ENCODE data around the gene VCP.

The VCP gene

DNA sequence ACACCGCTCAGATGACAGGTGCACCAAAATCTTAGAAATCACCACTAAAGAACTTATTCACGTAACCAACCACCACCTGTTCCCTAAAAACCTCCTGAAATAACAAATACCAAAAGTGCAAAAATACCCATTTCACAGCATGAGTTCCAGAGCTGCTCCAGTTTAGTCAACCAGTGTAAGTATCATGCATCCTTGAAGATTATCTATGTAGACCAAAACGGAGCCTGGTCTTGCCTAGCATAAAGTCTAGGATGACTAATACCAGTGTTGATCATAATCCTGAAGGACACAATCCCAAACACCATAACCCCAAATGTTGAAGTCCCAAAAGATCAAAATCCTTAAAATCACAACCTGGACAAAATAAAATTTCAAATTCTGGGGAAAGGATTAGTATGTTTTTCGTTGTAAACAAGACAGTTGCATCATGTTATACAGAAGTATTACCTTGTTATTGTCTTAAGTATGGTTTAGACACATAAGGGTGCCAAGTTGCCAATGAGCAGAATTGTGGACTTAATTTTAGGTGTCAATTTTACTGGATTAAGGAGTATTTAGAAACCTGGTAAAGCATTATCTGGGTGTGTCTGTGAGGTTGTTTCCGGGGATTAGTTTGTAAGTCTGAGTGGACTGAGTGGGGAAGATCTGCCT lies 18.1 kb downstream of the VCP start:
- no peak for DNase-seq (ENCODE audit: low read depth)
- H3K4me3 ChIP-seq (ENCODE audit: low read length), result no peak overlapping the region
- TF ChIP-seq CTCF (IDR thresholded peaks at IDR 0.05; ENCODE audit: insufficient read depth, low read depth, low read length, missing control alignments), result no peak

DNA sequence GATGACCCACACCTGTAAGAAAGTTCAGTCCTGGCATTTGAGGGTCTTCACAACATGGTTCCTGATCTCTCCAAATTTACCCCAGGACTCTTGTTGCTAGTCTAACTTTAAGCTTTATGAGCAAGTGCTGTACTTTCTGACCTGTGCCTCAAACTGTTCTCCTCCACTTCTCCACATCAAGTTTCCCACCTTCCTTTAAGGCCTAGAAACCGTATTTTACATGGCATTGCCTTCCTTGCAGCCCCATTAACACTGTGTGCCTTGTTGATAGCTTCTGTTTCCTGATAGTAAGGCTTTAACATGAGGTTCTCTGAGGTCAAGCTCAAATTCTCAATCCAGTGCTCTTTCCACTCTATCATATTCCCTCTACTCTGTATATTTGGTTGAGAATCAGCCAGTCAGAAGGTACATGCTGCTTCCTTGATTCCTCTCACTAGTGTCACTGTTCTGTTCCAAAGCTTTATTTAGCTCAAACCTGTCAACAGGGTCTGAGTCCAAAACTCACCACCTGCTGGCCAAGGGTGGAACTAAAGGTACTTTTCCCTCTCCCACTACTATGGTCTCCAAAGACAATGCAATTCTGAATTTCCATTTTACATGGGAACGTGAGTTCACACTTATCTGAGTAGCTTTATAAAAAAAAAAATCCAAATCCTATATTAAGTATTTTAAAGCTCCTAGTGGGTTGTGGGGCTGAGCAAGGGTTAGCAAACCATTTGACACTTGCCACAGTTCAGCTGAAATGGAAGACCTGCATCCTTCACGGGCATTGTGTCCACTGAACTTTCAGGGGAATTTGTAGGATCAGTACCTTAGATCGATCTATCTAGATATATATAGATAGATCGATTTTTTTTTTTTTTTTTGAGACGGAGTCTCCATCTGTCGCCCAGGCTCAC lies 21.1 kb downstream of the VCP start:
- no peak overlapping the region for H3K4me3 ChIP-seq (ENCODE audit: low read length)
- peak; percentile 64 for DNase-seq (ENCODE audit: low read depth)
- TF ChIP-seq CTCF (IDR thresholded peaks at IDR 0.05; ENCODE audit: insufficient read depth, low read depth, low read length, missing control alignments), result peak; percentile 75

GRCh38 chr9:35048511-35048910 lies 23.9 kb downstream of the VCP start:
- TF ChIP-seq CTCF (IDR thresholded peaks at IDR 0.05; ENCODE audit: insufficient read depth, low read depth, low read length, missing control alignments), result no peak
- DNase-seq (ENCODE audit: low read depth), result no peak
- H3K4me3 ChIP-seq (ENCODE audit: low read length), result no peak overlapping the region

DNA sequence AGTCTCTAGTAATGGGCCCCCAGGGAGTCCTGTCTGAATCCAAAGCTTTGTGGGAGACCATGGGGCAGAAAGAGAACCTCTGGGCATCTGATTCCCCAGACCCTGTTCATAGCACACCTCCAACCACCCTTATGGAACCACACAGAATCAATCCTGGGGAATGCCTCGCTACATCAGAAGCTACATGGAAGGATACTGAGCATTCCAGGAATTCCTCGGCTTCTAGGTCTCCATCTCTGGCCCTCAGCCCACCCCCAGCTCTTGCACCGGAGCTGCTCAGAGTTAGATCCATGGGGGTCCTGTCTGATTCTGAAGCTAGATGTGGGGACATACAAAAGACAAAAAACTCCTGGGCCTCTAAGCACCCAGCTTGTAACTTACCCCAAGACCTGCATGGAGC lies 28.4 kb downstream of the VCP start:
- no peak for DNase-seq (ENCODE audit: low read depth)
- no peak overlapping the region for H3K4me3 ChIP-seq (ENCODE audit: low read length)

DNA sequence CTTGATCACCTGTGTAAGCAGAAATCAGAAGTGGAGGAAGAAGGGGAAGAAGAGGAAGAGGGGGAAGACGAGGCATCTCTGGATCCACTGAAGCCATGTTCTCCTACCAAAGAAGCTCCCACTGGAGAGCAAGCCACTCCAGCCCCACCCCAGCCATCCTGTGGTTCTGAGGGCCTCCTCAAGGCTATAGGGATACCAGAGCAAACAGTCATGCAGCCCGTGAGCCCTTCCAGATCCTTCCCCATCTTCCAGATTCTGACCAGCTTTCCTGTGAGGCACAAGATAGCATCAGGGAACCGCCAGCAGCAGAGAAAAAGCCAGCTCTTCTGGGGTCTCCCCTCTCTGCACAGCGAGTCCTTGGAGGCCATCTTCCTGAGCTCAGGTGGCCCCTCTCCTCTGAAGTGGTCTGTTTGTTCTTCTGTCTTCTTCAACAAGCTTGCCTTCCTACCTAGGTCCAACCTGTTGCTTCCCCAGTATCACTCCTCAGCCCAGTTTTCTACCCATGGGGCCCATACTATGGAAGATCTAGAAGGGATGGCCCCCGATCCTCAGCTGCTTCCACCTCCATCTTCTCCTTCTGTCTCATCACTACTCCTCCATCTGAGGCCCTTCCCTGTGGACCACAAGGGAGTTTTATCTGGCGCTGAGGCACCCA lies 29.4 kb downstream of the VCP start:
- no peak for DNase-seq (ENCODE audit: low read depth)
- TF ChIP-seq CTCF (IDR thresholded peaks at IDR 0.05; ENCODE audit: insufficient read depth, low read depth, low read length, missing control alignments), result no peak
- H3K4me3 ChIP-seq (ENCODE audit: low read length), result no peak overlapping the region

More for the DNA sequence above, 28.4 kb downstream of the VCP start:
- TF ChIP-seq CTCF (IDR thresholded peaks at IDR 0.05; ENCODE audit: insufficient read depth, low read depth, low read length, missing control alignments), result no peak

- DNase-seq (ENCODE audit: low read depth), result peak; percentile 81
- TF ChIP-seq CTCF (IDR thresholded peaks at IDR 0.05; ENCODE audit: insufficient read depth, low read depth, low read length, missing control alignments), result no peak
- H3K4me3 ChIP-seq (ENCODE audit: low read length), result no peak overlapping the region
Observed at GRCh38 chr9:35042081-35042604, 30.3 kb downstream of the VCP start.
